Right atrium auricular region (tissue), 2 donors: ENCODE data around the gene ZNF273. TPM values are rescaled to one million over a fixed set of nuclear protein-coding genes. Genes with fewer than 3 reads are reported as not detected.

ENCODE experiments used
- DNase-seq: peaks from one replicate; pipeline ENCODE4 v3.0.0-alpha.2; 2019; ENCODE audit warnings: low spot score
- H3K27ac ChIP-seq, 2 donors: fragments of 200-600 bp; sonication (generic); 1 replicate in 1 of 2; 2 replicates in 1 of 2; pipeline ENCODE4 v1.5.1; 2016 to 2019
- H3K27me3 ChIP-seq, 2 donors: fragments of 200-600 bp; sonication (generic); one replicate each; pipeline versions ENCODE4 v1.5.1 to v1.6.0; 2017 to 2019
- H3K36me3 ChIP-seq: fragments of 200-600 bp; sonication (generic); one replicate; pipeline ENCODE4 v1.5.1; 2016
- H3K4me1 ChIP-seq, 2 donors: fragments of 200-600 bp; sonication (generic); one replicate each; pipeline versions ENCODE4 v1.5.1 to v1.6.0; 2017 to 2019
- H3K4me3 ChIP-seq, 2 donors: fragments of 200-600 bp; sonication (generic); 1 replicate in 1 of 2; 2 replicates in 1 of 2; pipeline ENCODE4 v1.5.1; 2017 to 2019; ENCODE audit warnings: mild to moderate bottlenecking in 1 of 2, moderate library complexity in 1 of 2
- H3K9me3 ChIP-seq, 2 donors: fragments of 200-600 bp; sonication (generic); one replicate each; pipeline ENCODE4 v1.5.1; 2019
- total RNA-seq, 2 donors: library from RNA; depleted of rRNA; stranded (reverse); fragments of >200 nt; gene quantifications; one replicate each; pipeline ENCODE4 v1.1.0, GENCODE V29; 2016
- TF ChIP-seq, protein P1 (sequence below), 2 donors: fragments of 200-600 bp; sonication (generic); IDR thresholded peaks; one replicate each; pipeline ENCODE4 v1.5.1; 2019; ENCODE audit warnings: antibody characterized with exemption in 2 of 2

Gene ZNF273
- total RNA-seq, 2 donors from 2014 or later, result 1.1 to 1.6 TPM

GRCh38 chr7:64871761-64872160, 31.3 kb upstream of the ZNF273 start:
- Histone ChIP-seq H3K9me3 (no peaks in the 10 kb centered on the region), H3K4me3 (no peak overlapping the region), H3K27ac (no peak overlapping the region), H3K4me1 (no peaks in the 10 kb centered on the region), H3K27me3 (no peaks in the 10 kb centered on the region), H3K36me3 (no peaks in the 10 kb centered on the region)
- TF ChIP-seq, protein P1, sequence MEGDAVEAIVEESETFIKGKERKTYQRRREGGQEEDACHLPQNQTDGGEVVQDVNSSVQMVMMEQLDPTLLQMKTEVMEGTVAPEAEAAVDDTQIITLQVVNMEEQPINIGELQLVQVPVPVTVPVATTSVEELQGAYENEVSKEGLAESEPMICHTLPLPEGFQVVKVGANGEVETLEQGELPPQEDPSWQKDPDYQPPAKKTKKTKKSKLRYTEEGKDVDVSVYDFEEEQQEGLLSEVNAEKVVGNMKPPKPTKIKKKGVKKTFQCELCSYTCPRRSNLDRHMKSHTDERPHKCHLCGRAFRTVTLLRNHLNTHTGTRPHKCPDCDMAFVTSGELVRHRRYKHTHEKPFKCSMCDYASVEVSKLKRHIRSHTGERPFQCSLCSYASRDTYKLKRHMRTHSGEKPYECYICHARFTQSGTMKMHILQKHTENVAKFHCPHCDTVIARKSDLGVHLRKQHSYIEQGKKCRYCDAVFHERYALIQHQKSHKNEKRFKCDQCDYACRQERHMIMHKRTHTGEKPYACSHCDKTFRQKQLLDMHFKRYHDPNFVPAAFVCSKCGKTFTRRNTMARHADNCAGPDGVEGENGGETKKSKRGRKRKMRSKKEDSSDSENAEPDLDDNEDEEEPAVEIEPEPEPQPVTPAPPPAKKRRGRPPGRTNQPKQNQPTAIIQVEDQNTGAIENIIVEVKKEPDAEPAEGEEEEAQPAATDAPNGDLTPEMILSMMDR (IDR thresholded peaks at IDR 0.05), result no peak
- DNase-seq, result peak; percentile 32

DNA sequence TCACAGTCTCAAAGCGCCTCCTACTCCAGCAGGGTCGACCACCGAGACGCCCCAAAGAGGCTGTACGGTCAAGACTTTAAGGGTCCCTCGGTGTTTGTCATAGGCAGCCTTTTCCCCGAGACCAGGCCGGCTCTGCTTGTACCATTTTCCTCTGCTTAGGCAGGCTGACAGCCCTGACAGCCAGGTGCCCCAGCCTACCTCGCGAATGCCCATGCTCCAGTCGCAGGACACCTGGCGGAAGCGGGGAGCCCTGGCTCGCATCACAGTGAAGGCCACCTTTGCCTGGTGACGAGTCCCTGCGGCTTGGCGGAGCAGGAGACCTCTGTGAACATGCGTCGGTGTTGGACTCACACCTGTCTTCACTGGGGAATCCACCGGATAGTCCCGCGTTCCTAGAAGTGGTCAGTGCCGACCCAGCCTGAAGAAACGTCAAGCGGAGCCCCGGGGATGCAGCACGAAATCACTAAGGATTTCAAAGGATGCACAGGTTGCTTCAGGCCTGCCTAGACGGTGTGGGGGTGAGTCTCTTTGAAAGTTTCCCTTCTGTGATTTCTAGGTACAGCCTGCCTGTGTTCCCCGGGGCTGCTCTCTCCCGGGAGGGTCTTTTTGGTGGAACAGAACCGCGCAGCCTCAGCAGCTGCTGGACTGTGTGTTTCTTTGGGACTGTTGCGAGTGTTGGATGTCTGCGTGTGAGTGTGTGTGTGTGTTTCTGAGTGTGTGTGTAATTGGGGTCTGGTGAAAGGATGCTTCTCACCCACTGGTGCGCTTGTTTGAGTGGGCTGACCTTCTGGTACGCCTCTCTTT, 30.5 kb upstream of the ZNF273 start:
- H3K4me1 ChIP-seq, result peaks cover 0 to 7% of the 10 kb centered on the region in 2 donors

DNA sequence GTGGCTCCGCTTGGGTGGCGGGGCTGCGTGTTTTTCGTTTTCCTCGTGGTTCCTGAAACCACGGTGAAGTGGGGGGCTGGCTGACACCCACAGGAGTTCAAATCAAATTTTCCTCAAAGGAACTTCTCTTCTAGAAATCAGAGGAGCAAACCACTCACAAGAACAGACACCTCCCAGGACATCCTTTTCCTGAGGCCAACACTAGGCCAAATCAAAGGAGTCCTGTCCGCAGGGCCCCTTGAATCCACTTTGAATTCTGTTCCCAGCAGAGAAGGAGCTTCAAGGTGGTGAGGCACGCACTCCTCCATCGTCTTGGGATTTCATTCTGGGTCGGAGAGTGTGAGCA, 29.9 kb upstream of the ZNF273 start:
- no peak overlapping the region for H3K4me3 ChIP-seq
- peak; percentile 40 for DNase-seq
- H3K27me3 ChIP-seq, result no peaks in the 10 kb centered on the region
- no peaks in the 10 kb centered on the region for H3K9me3 ChIP-seq
- H3K36me3 ChIP-seq, result no peaks in the 10 kb centered on the region
- H3K4me1 ChIP-seq, result peaks cover 0 to 8% of the 10 kb centered on the region in 2 donors
- no peak overlapping the region for H3K27ac ChIP-seq
- TF ChIP-seq, protein P1 (IDR thresholded peaks at IDR 0.05), result no peak

More for the DNA sequence above, 30.5 kb upstream of the ZNF273 start:
- TF ChIP-seq, protein P1 (IDR thresholded peaks at IDR 0.05), result no peak
- no peaks in the 10 kb centered on the region for H3K27me3 ChIP-seq
- DNase-seq, result peak; percentile 36
- no peak overlapping the region for H3K27ac ChIP-seq
- H3K9me3 ChIP-seq, result no peaks in the 10 kb centered on the region
- H3K4me3 ChIP-seq, result no peak overlapping the region
- no peaks in the 10 kb centered on the region for H3K36me3 ChIP-seq

GRCh38 chr7:64873517-64873916, 29.6 kb upstream of the ZNF273 start:
- no peak overlapping the region for H3K27ac ChIP-seq
- TF ChIP-seq, protein P1 (IDR thresholded peaks at IDR 0.05), result no peak
- H3K4me1 ChIP-seq, result peaks cover 0 to 8% of the 10 kb centered on the region in 2 donors
- no peaks in the 10 kb centered on the region for H3K9me3 ChIP-seq
- H3K27me3 ChIP-seq, result no peaks in the 10 kb centered on the region
- no peaks in the 10 kb centered on the region for H3K36me3 ChIP-seq
- peak; percentile 36 for DNase-seq
- no peak overlapping the region for H3K4me3 ChIP-seq

GRCh38 chr7:64874114-64874513, 29.0 kb upstream of the ZNF273 start:
- no peaks in the 10 kb centered on the region for H3K27me3 ChIP-seq
- H3K36me3 ChIP-seq, result no peaks in the 10 kb centered on the region
- no peak for DNase-seq
- no peak overlapping the region for H3K27ac ChIP-seq
- TF ChIP-seq, protein P1 (IDR thresholded peaks at IDR 0.05), result no peak
- H3K4me1 ChIP-seq, result peaks cover 0 to 8% of the 10 kb centered on the region in 2 donors
- H3K9me3 ChIP-seq, result no peaks in the 10 kb centered on the region
- H3K4me3 ChIP-seq, result no peak overlapping the region
